H9 (cell line): ENCODE results near the gene DIS3L2. TPM values are rescaled to one million over a fixed set of nuclear protein-coding genes. Genes with fewer than 3 reads are reported as not detected.

Experiments used
- DNase-seq: peaks from one replicate; pipeline ENCODE4 v3.0.0-alpha.2; 2017
- H2AFZ ChIP-seq: one replicate; pipeline ENCODE4 v1.6.1; 2013; ENCODE audit warnings: mild to moderate bottlenecking, low read length, control low read depth, moderate library complexity
- H2AK5ac ChIP-seq: 2 replicates; pipeline ENCODE4 v1.6.1; 2013; ENCODE audit warnings: low read length, control low read depth, mixed read lengths; ENCODE audit not compliant: insufficient read length
- H2BK120ac ChIP-seq: one replicate; pipeline ENCODE4 v1.6.1; 2013; ENCODE audit warnings: low read depth, mild to moderate bottlenecking, low read length, control low read depth, inconsistent platforms; ENCODE audit not compliant: poor library complexity, severe bottlenecking
- H2BK12ac ChIP-seq: 2 replicates; pipeline ENCODE4 v1.6.1; 2013; ENCODE audit warnings: low read length, control low read depth, mixed read lengths, low read depth; ENCODE audit not compliant: insufficient read length
- H2BK15ac ChIP-seq: 2 replicates; pipeline ENCODE4 v1.6.1; 2013; ENCODE audit warnings: low read depth, low read length, control low read depth
- H2BK20ac ChIP-seq: one replicate; pipeline ENCODE4 v1.6.1; 2013; ENCODE audit warnings: low read depth, mild to moderate bottlenecking, low read length, control low read depth, inconsistent platforms; ENCODE audit not compliant: poor library complexity, severe bottlenecking
- H2BK5ac ChIP-seq: 2 replicates; pipeline ENCODE4 v1.6.1; 2013; ENCODE audit warnings: low read length, control low read depth, mixed read lengths; ENCODE audit not compliant: insufficient read length
- H3K14ac ChIP-seq: 2 replicates; pipeline ENCODE4 v1.6.1; 2013; ENCODE audit warnings: low read length, control low read depth; ENCODE audit not compliant: insufficient read depth
- H3K18ac ChIP-seq: 2 replicates; pipeline ENCODE4 v1.6.1; 2013; ENCODE audit warnings: low read depth, mild to moderate bottlenecking, mixed read lengths, low read length, control low read depth; ENCODE audit not compliant: insufficient read length
- H3K23ac ChIP-seq: 2 replicates; pipeline ENCODE4 v1.6.1; 2013; ENCODE audit warnings: low read length, control low read depth, mixed read lengths, low read depth; ENCODE audit not compliant: insufficient read length
- H3K23me2 ChIP-seq: 2 replicates; pipeline ENCODE4 v1.6.1; 2013; ENCODE audit warnings: low read depth, mild to moderate bottlenecking, mixed read lengths, low read length, control low read depth; ENCODE audit not compliant: insufficient read length, poor library complexity, severe bottlenecking
- H3K27ac ChIP-seq: 2 replicates; pipeline ENCODE4 v1.5.1; 2013; ENCODE audit warnings: low read length, control low read depth, mixed read lengths, low read depth; ENCODE audit not compliant: insufficient read length
- H3K27me3 ChIP-seq: 2 replicates; pipeline ENCODE4 v1.6.1; 2013; ENCODE audit warnings: low read length, control low read depth, inconsistent platforms; ENCODE audit not compliant: insufficient read depth
- H3K4ac ChIP-seq: 2 replicates; pipeline ENCODE4 v1.6.1; 2013; ENCODE audit warnings: low read depth, mild to moderate bottlenecking, control low read depth, inconsistent platforms, low read length, moderate library complexity
- H3K4me1 ChIP-seq: 2 replicates; pipeline ENCODE4 v1.6.1; 2013; ENCODE audit warnings: low read length, control low read depth, inconsistent platforms; ENCODE audit not compliant: insufficient read depth
- H3K4me2 ChIP-seq: 2 replicates; pipeline ENCODE4 v1.6.1; 2013; ENCODE audit warnings: low read length, control low read depth, mixed read lengths; ENCODE audit not compliant: insufficient read length, insufficient read depth
- H3K56ac ChIP-seq: 2 replicates; pipeline ENCODE4 v1.6.1; 2013; ENCODE audit warnings: low read depth, mild to moderate bottlenecking, mixed read lengths, low read length, control low read depth; ENCODE audit not compliant: insufficient read length
- H3K79me1 ChIP-seq: 2 replicates; pipeline ENCODE4 v1.6.1; 2013; ENCODE audit warnings: low read depth, mild to moderate bottlenecking, moderate library complexity, low read length, control low read depth, inconsistent platforms; ENCODE audit not compliant: insufficient read depth, poor library complexity, severe bottlenecking
- H3K79me2 ChIP-seq: 2 replicates; pipeline ENCODE4 v1.6.1; 2013; ENCODE audit warnings: low read length, control low read depth, inconsistent platforms; ENCODE audit not compliant: insufficient read depth
- H3K9ac ChIP-seq: 2 replicates; pipeline ENCODE4 v1.6.1; 2013; ENCODE audit warnings: low read length, control low read depth, mixed read lengths; ENCODE audit not compliant: insufficient read length; ENCODE audit errors: extremely low read depth
- H3K9me3 ChIP-seq: one replicate; pipeline ENCODE4 v1.6.1; 2013; ENCODE audit warnings: low read depth, low read length, inconsistent platforms; ENCODE audit not compliant: control insufficient read depth
- H3T11ph ChIP-seq: one replicate; pipeline ENCODE4 v1.6.1; 2013; ENCODE audit warnings: mild to moderate bottlenecking, low read length, control low read depth, inconsistent platforms
- H4K20me1 ChIP-seq: one replicate; pipeline ENCODE4 v1.6.1; 2013; ENCODE audit not compliant: control insufficient read depth, insufficient read length, insufficient read depth
- H4K5ac ChIP-seq: 2 replicates; pipeline ENCODE4 v1.6.1; 2013; ENCODE audit warnings: low read depth, mild to moderate bottlenecking, mixed read lengths, low read length, control low read depth; ENCODE audit not compliant: insufficient read length
- H4K8ac ChIP-seq: replicated peaks from 2 replicates; pipeline ENCODE4 v1.6.1; 2013; ENCODE audit warnings: low read length, control low read depth, mixed read lengths, low read depth; ENCODE audit not compliant: insufficient read length
- H4K91ac ChIP-seq: 2 replicates; pipeline ENCODE4 v1.6.1; 2013; ENCODE audit warnings: low read depth, mild to moderate bottlenecking, moderate library complexity, mixed read lengths, low read length, control low read depth; ENCODE audit not compliant: insufficient read length
- H3K27ac Mint-ChIP-seq, 3 experiments: 2 replicates in 2 of 3; 3 replicates in 1 of 3; pipeline ENCODE4 v1.8.0; 2020 to 2021; ENCODE audit warnings: mixed read lengths in 3 of 3, mild to moderate bottlenecking in 1 of 3, moderate library complexity in 1 of 3
- H3K27me3 Mint-ChIP-seq: 2 replicates; pipeline ENCODE4 v1.8.0; 2021; ENCODE audit warnings: low read depth, mild to moderate bottlenecking, moderate library complexity, mixed read lengths
- H3K36me3 Mint-ChIP-seq, 3 experiments: 2 replicates in 2 of 3; 3 replicates in 1 of 3; pipeline ENCODE4 v1.8.0; 2020 to 2021; ENCODE audit warnings: low read depth in 3 of 3, mixed read lengths in 3 of 3; ENCODE audit not compliant: insufficient read depth in 1 of 3
- H3K4me1 Mint-ChIP-seq, 2 experiments: 2 replicates each; pipeline ENCODE4 v1.8.0; 2020; ENCODE audit warnings: mixed read lengths in 2 of 2
- H3K4me3 Mint-ChIP-seq, 2 experiments: 2 replicates in 1 of 2; 3 replicates in 1 of 2; pipeline ENCODE4 v1.8.0; 2020 to 2021; ENCODE audit warnings: mild to moderate bottlenecking in 2 of 2, mixed read lengths in 2 of 2, moderate library complexity in 1 of 2
- H3K9me3 Mint-ChIP-seq, 2 experiments: 2 replicates in 1 of 2; 3 replicates in 1 of 2; pipeline ENCODE4 v1.8.0; 2020; ENCODE audit warnings: mild to moderate bottlenecking in 2 of 2, mixed read lengths in 2 of 2, moderate library complexity in 1 of 2
- CTCF ChIP-seq: fragments of 200-600 bp; sonication (generic); conservative IDR thresholded peaks from 3 replicates; pipeline ENCODE4 v1.8.0; 2021; ENCODE audit warnings: antibody characterized with exemption, mild to moderate bottlenecking
- WGBS: extraction: QIAGEN DNeasy Blood & Tissue Kit; methylation state at CpG from one replicate; pipeline ENCODE4 v1.1.7; 2013; ENCODE audit warnings: missing lambda C conversion rate, low lambda C conversion rate, mixed read lengths; ENCODE audit not compliant: insufficient read length; ENCODE audit errors: extremely low coverage; 5-methylcytosine and 5-hydroxymethylcytosine counted together
- total RNA-seq: library from RNA; stranded (reverse); gene quantifications from 2 replicates; pipeline ENCODE4 v1.2.1, GENCODE V29; 2021

The DIS3L2 gene
- total RNA-seq, 1 experiment from 2014 or later: 28.1 TPM

GRCh38 chr2:232342635-232343565 is 381.4 kb downstream of the DIS3L2 start:
- H3K4me3 Mint-ChIP-seq: no peak overlapping the region
- Histone ChIP-seq H2AK5ac (no peak overlapping the region), H3T11ph (no peak overlapping the region), H3K27me3 (no peaks in the 10 kb centered on the region), H2BK12ac (no peak overlapping the region), H2AFZ (no peak overlapping the region), H3K4ac (no peak overlapping the region), H4K8ac (no peak overlapping the region), H3K79me2 (no peaks in the 10 kb centered on the region), H2BK5ac (no peak overlapping the region), H3K79me1 (no peaks in the 10 kb centered on the region), H2BK20ac (no peak overlapping the region), H3K4me1 (no peaks in the 10 kb centered on the region), H3K14ac (no peak overlapping the region), H4K20me1 (no peaks in the 10 kb centered on the region), H2BK120ac (no peak overlapping the region), H3K23ac (no peak overlapping the region), H3K56ac (no peak overlapping the region), H3K27ac (no peak overlapping the region), H3K9me3 (no peaks in the 10 kb centered on the region), H3K23me2 (no peaks in the 10 kb centered on the region), H2BK15ac (no peak overlapping the region), H4K5ac (no peak overlapping the region), H3K4me2 (no peak overlapping the region), H3K18ac (no peak overlapping the region), H4K91ac (no peak overlapping the region), H3K9ac (no peak overlapping the region)
- H3K27me3 Mint-ChIP-seq: peaks cover 14% of the 10 kb centered on the region
- TF ChIP-seq CTCF: no peak
- DNase-seq: no peak
- no peak overlapping the region for H3K27ac Mint-ChIP-seq
- peaks cover 2% of the 10 kb centered on the region in 2 experiments; a peak in 2 of 4 replicates for H3K4me1 Mint-ChIP-seq
- H3K36me3 Mint-ChIP-seq: peaks cover 0 to 5% (median 3%) of the 10 kb centered on the region in 3 experiments; a peak in 2 of 7 replicates
- peaks cover 2 to 11% of the 10 kb centered on the region in 2 experiments; a peak in 2 of 5 replicates for H3K9me3 Mint-ChIP-seq
- no CpG with 5 or more reads among the region's 19 CpGs for WGBS
